ENCODE data around the gene C20orf204. TPM values are rescaled to one million over a fixed set of nuclear protein-coding genes. Genes with fewer than 3 reads are reported as not detected.

The C20orf204 gene, protein sequence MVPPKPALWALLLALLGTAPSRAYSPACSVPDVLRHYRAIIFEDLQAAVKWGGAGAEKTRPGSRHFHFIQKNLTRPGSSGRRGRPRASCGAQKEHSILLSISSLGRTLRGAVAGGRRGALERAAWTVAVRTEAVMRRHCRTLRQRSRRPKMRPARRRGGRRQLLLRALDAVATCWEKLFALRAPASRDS
- total RNA-seq (2013; cell fraction: nucleolus; rRNA removed): 125 and 143 TPM in 2 replicates
- total RNA-seq (2014; rRNA removed): 32.4 and 39.5 TPM in 2 replicates
- total RNA-seq (2014; rRNA removed; fragmentation: Illumina TruSeq; extraction: Trizol): 3.6 and 4.4 TPM in 2 replicates
- 49.1 and 56.0 TPM in 2 replicates for total RNA-seq (2021)
- polyA plus RNA-seq (2011; ENCODE audit: low read depth): 4.1 TPM
- polyA plus RNA-seq (2011; rRNA removed): 2.9 and 6.9 TPM in 2 replicates
- polyA plus RNA-seq (2011; cell fraction: cytosol; rRNA removed): 13.5 and 27.8 TPM in 2 replicates
- 95.3 and 97.7 TPM in 2 replicates for polyA plus RNA-seq (2011; cell fraction: nucleus; rRNA removed)
- polyA plus RNA-seq (2012): 23.6 and 27.4 TPM in 2 replicates
- 0.48 and 1.6 TPM in 2 replicates for polyA plus RNA-seq (2014; fragmentation: Illumina TruSeq; extraction: Trizol)
- polyA plus RNA-seq (2014; fragmentation: Nextera tagmentation; extraction: Ambion mirVana): under 1 TPM; 0.24 to 0.38 TPM
- polyA plus RNA-seq (2014; rRNA removed): 37.1 and 42.9 TPM in 2 replicates
- polyA plus RNA-seq (2016; fragmentation: Nextera tagmentation; extraction: Ambion mirVana): 10 to 100 TPM; 17.9 to 20.4 TPM
- polyA minus RNA-seq (2011; rRNA and poly(A)+ RNA removed): 2.6 and 8.0 TPM in 2 replicates
- polyA minus RNA-seq (2011; cell fraction: cytosol; rRNA and poly(A)+ RNA removed): 5.6 and 6.0 TPM in 2 replicates
- 20.7 and 27.4 TPM in 2 replicates for polyA minus RNA-seq (2011; cell fraction: nucleus; rRNA and poly(A)+ RNA removed)
- percentile 84 among the genes with signal in this experiment for Bru-seq, nascent RNA
- percentile 83 among the genes with signal in this experiment for BruChase-seq, experiment 1, labeled RNA remaining after a 6-hour chase
- percentile 77 among the genes with signal in this experiment for BruChase-seq, experiment 2, labeled RNA remaining after a 2-hour chase
- long read RNA-seq, experiment 1, partial matches to known transcripts: 4 of 14 reads
- long read RNA-seq, experiment 1, other reads (novel, unspliced or antisense): 7 of 14 reads
- long read RNA-seq, experiment 2: 0 reads

- H3K27ac ChIP-seq (ENCODE audit: control insufficient read depth, insufficient read depth): peak within 1 kb of the TSS; percentile 77
- intact Hi-C loops (cut with micrococcal nuclease; ENCODE audit: unreplicated experiment): loop anchor here (2.0 kb wide), 1 partner anchor 23 kb away; no protein-coding TSS in a partner anchor
- peak within 1 kb of the TSS; percentile 70 for H3K4me2 ChIP-seq (ENCODE audit: control insufficient read depth, insufficient read depth)
- peaks cover 50% of the 10 kb centered on the region for H3K4me1 ChIP-seq (ENCODE audit: control insufficient read depth, insufficient read depth, low read length)
- FAIRE-seq: no peak
- no peaks in the 10 kb centered on the region for H3K9me3 ChIP-seq (replicated peaks; ENCODE audit: control insufficient read depth, insufficient read depth, low read length)
- ChIA-PET RAD21 (ENCODE audit: unreplicated experiment) (interaction anchor here (1.7 to 7.1 kb wide), 2 partner anchors 25 to 55 kb away, joined by 4 to 92 read pairs; partner anchors contain the start of genes PRPF6 and SAMD10), CTCF (interaction anchor here (1.0 to 9.1 kb wide), 6 partner anchors 21 to 86 kb away, joined by 3 to 108 read pairs (median 4); partner anchors contain the start of genes PRPF6 and SAMD10), POLR2A (interaction anchor here (1.1 to 7.2 kb wide), 4 partner anchors 32 to 55 kb away, joined by 4 to 63 read pairs (median 7); partner anchors contain the start of genes PRPF6 and SAMD10), SMC1A (ENCODE audit: uncharacterized antibody, unreplicated experiment) (interaction anchor here (0.6 to 6.1 kb wide), 7 partner anchors 11 to 84 kb away, joined by 3 to 52 read pairs (median 3); partner anchors contain the start of genes PRPF6 and SAMD10)
- TF ChIP-seq MLLT1 (IDR thresholded peaks at IDR 0.05): peak; percentile 54; the same call in 1 of the 2 replicates
- peak; percentile 60 for TF ChIP-seq POLR2A (IDR thresholded peaks at IDR 0.05; ENCODE audit: low read depth, low read length)
- no peak for TF ChIP-seq ASH2L (IDR thresholded peaks at IDR 0.05; ENCODE audit: borderline replicate concordance, low read depth)
- no peak for TF ChIP-seq SUPT20H (IDR thresholded peaks at IDR 0.05; ENCODE audit: borderline replicate concordance, control insufficient read depth, low read depth, low read length)
- 0 out of 2 replicates have a peak, but pooled peaks have one; percentile 54 for TF ChIP-seq SMAD5 (IDR thresholded peaks at IDR 0.05; ENCODE audit: low read depth)
- TF ChIP-seq POLR2AphosphoS2 (IDR thresholded peaks at IDR 0.05; ENCODE audit: low read depth, low read length): peak; percentile 57
- peak; percentile 2; the same call in 1 of the 2 replicates for TF ChIP-seq CHD2 (IDR thresholded peaks at IDR 0.05; ENCODE audit: borderline replicate concordance, low read depth, low read length)
- no peak for TF ChIP-seq PAX8 (IDR thresholded peaks at IDR 0.05)
- TF ChIP-seq MYC (IDR thresholded peaks at IDR 0.05; ENCODE audit: insufficient read depth, insufficient read length, insufficient replicate concordance, low read length, severe bottlenecking): no peak
- TF ChIP-seq USF1 (IDR thresholded peaks at IDR 0.05; ENCODE audit: borderline replicate concordance, extremely low read length, insufficient read depth, low read depth, low read length): no peak
- no peak for TF ChIP-seq ZNF207 (IDR thresholded peaks at IDR 0.05; ENCODE audit: borderline replicate concordance)
- no peak for TF ChIP-seq IRF4 (IDR thresholded peaks at IDR 0.05; ENCODE audit: low read depth, low read length)
- no peaks in the 10 kb centered on the region for H4K20me1 ChIP-seq (ENCODE audit: control insufficient read depth, insufficient read depth)
- H2AFZ ChIP-seq (ENCODE audit: control insufficient read depth, low read depth, low read length): no peak within 1 kb of the TSS
- in situ Hi-C loops (cut with MboI): no loop called here
- no peak for ATAC-seq
- H3K9ac ChIP-seq (ENCODE audit: control insufficient read depth, insufficient read depth, low read length): peak within 1 kb of the TSS; percentile 64
- peaks cover 4% of the 10 kb centered on the region for H3K79me2 ChIP-seq (ENCODE audit: control insufficient read depth, insufficient read depth, low read length)
- no TSS peak for BruUV-seq (replicated peaks)
- 97% methylated on average over 10 of the region's 10 CpGs for WGBS (ENCODE audit: insufficient coverage, insufficient replicate concordance, low lambda C conversion rate, missing lambda C conversion rate)
- no peak for DNase-seq (ENCODE audit: low read depth, low spot score)
- peaks cover 6 to 17% of the 10 kb centered on the region in 2 experiments; a peak in 3 of 4 replicates for H3K36me3 ChIP-seq (ENCODE audit: control insufficient read depth in 2 of 2, insufficient read depth in 2 of 2, low read length in 1 of 2)
- no peaks in the 10 kb centered on the region for H3K27me3 ChIP-seq (replicated peaks in 1 of 2; ENCODE audit: control insufficient read depth in 2 of 2, insufficient read depth in 2 of 2, low read length in 1 of 2)
- H3K4me3 ChIP-seq: no peak within 1 kb of the TSS
Observed at GRCh38 chr20:64035933-64036345, at the start of gene C20orf204. TSS of gene C20orf204 (plus strand) at chr20:64036182. CDS start at chr20:64036324, 142 bp downstream.

All from GM12878 (cell line).